Brain microvascular endothelial cell (primary cell): ENCODE data around the gene AKR1A1.
"Not testable (repeated sequence)": the region's sequence is repeated elsewhere in the genome, so short reads cannot be mapped to it uniquely, and the experiment has no call there.

Experiments
- DNase-seq: peaks from one replicate; pipeline ENCODE4 v3.0.0-alpha.2; 2020
- H3K27ac ChIP-seq: fragments of 250-450 bp; sonication (Bioruptor Pico); 2 replicates; pipeline ENCODE4 v1.5.1; 2020; ENCODE audit warnings: mild to moderate bottlenecking, moderate library complexity
- H3K27me3 ChIP-seq: fragments of 250-450 bp; sonication (Bioruptor Pico); replicated peaks from 2 replicates; pipeline ENCODE4 v1.5.1; 2020; ENCODE audit warnings: mild to moderate bottlenecking
- H3K36me3 ChIP-seq: fragments of 250-450 bp; sonication (Bioruptor Pico); replicated peaks from 2 replicates; pipeline ENCODE4 v1.5.1; 2020; ENCODE audit warnings: mild to moderate bottlenecking
- H3K4me3 ChIP-seq: 2 replicates; pipeline ENCODE4 v1.5.1; 2011; ENCODE audit warnings: low read depth, mild to moderate bottlenecking, control low read depth, low read length, moderate library complexity
- in situ Hi-C: cut with HindIII; loops from 2 replicates; pipeline ENCODE4 v1.10.0; 2017; ENCODE audit warnings: low sequenced_read_pairs, low pct_ligation_motif_present
- TF ChIP-seq, protein P1 (sequence below): IDR thresholded peaks from 2 replicates; pipeline ENCODE4 v1.5.1; 2011; ENCODE audit warnings: low read depth, mild to moderate bottlenecking, moderate library complexity, low read length, control low read depth, inconsistent platforms; ENCODE audit errors: missing control alignments

Gene AKR1A1

GRCh38 chr1:45586769-45587168 is 36.1 kb downstream of the AKR1A1 start:
- in situ Hi-C loops = no loop called here
- TF ChIP-seq, protein P1, sequence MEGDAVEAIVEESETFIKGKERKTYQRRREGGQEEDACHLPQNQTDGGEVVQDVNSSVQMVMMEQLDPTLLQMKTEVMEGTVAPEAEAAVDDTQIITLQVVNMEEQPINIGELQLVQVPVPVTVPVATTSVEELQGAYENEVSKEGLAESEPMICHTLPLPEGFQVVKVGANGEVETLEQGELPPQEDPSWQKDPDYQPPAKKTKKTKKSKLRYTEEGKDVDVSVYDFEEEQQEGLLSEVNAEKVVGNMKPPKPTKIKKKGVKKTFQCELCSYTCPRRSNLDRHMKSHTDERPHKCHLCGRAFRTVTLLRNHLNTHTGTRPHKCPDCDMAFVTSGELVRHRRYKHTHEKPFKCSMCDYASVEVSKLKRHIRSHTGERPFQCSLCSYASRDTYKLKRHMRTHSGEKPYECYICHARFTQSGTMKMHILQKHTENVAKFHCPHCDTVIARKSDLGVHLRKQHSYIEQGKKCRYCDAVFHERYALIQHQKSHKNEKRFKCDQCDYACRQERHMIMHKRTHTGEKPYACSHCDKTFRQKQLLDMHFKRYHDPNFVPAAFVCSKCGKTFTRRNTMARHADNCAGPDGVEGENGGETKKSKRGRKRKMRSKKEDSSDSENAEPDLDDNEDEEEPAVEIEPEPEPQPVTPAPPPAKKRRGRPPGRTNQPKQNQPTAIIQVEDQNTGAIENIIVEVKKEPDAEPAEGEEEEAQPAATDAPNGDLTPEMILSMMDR = no peak
- Histone ChIP-seq H3K36me3 (no peaks in the 10 kb centered on the region), H3K27ac (no peak overlapping the region), H3K27me3 (no peaks in the 10 kb centered on the region), H3K4me3 (no peak overlapping the region)
- no peak for DNase-seq

- in situ Hi-C loops = no loop called here
- Histone ChIP-seq H3K36me3 (peaks cover 4% of the 10 kb centered on the region), H3K27me3 (no peaks in the 10 kb centered on the region), H3K27ac (no peak overlapping the region), H3K4me3 (no peak overlapping the region)
- DNase-seq = no peak
- TF ChIP-seq, protein P1 = no peak
Observed at GRCh38 chr1:45589861-45590260, 39.2 kb downstream of the AKR1A1 start.

DNA sequence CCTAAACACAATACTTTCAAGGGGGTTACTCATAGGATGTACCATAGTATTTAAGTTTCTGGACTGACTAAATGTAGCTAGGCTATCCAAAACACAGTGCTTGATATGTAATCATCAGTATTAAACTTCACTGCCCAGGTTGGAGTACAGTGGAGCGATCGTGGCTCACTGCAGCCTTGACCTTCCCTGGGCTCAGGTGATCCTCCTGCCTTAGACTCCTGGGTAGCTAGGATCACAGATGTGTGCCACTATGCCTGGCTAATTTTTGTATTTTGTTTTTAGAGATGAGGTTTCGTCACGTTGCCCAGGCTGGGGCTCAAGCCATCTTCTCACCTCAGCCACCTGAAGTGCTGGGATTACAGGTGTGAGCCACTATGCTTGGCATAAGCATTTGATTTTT is 43.8 kb downstream of the AKR1A1 start:
- no peak overlapping the region for H3K4me3 ChIP-seq
- peaks cover 5% of the 10 kb centered on the region for H3K36me3 ChIP-seq
- TF ChIP-seq, protein P1 = no peak
- in situ Hi-C loops = no loop called here
- DNase-seq = no peak
- H3K27me3 ChIP-seq = no peaks in the 10 kb centered on the region
- H3K27ac ChIP-seq = no peak overlapping the region

DNA sequence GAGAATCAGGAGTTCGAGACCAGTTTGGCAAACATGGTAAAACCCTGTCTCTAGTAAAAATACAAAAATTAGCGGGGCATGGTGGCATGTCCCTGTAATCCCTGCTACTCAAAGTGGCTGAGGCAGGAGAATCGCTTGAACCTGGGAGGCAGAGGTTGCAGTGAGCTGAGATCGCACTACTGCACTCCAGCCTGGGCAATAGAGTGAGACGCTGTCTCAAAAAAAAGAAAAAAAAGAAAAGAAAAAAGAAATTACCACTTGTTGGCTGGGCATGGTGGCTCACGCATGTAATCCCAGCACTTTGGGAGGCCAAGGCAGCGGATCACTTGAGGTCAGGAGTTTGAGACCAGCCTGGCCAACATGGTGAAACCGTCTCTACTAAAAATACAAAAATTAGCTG is 46.1 kb downstream of the AKR1A1 start:
- H3K36me3 ChIP-seq, H3K27me3 ChIP-seq, H3K27ac ChIP-seq, in situ Hi-C loops, H3K4me3 ChIP-seq, DNase-seq: not testable (repeated sequence)

DNA sequence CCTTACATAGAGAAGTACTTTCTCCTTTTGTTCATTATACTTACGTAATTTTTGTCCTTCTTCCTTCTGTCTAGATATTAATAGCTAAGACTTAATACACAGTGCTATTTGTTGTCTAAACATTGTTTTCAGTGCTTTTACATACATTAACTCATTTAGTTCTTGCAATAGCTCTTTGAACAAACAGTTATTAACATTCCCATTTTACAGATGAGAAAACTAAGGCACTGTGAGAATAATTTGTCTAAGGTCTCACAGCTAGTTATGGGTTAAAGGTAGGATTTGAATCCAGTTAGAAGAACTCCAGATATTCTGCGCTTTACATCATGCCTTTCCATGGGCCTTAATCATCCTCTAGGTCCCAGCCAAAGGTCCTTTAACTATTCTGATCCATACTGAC is 53.6 kb downstream of the AKR1A1 start:
- H3K36me3 ChIP-seq = peaks cover under 1% of the 10 kb centered on the region
- in situ Hi-C loops = no loop called here
- no peak overlapping the region for H3K27ac ChIP-seq
- DNase-seq = no peak
- no peak overlapping the region for H3K4me3 ChIP-seq
- TF ChIP-seq, protein P1 = no peak
- H3K27me3 ChIP-seq = no peaks in the 10 kb centered on the region

DNA sequence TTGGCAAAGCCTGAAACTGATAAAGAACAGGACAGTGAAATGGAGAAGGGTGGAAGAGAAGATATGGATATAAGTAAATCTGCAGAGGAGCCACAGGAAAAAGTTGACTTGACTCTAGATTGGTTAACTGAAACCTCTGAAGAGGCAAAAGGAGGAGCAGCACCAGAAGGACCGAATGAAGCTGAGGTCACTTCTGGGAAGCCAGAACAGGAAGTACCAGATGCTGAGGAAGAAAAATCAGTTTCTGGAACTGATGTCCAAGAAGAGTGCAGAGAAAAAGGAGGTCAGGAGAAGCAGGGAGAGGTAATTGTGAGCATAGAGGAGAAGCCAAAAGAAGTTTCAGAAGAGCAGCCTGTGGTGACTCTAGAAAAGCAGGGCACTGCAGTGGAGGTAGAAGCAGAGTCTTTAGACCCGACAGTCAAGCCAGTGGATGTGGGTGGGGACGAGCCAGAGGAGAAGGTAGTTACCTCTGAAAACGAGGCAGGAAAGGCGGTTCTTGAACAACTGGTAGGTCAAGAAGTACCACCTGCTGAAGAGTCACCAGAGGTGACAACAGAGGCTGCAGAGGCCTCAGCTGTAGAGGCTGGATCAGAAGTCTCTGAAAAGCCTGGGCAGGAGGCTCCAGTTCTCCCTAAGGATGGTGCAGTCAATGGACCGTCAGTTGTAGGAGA is 56.9 kb downstream of the AKR1A1 start:
- Histone ChIP-seq H3K27ac (no peak overlapping the region), H3K27me3 (no peaks in the 10 kb centered on the region), H3K36me3 (peaks cover 4% of the 10 kb centered on the region), H3K4me3 (no peak overlapping the region)
- DNase-seq = no peak
- TF ChIP-seq, protein P1 = no peak
- in situ Hi-C loops = no loop called here
